ENCODE results near the gene GTF3C2. TPM values are rescaled to one million over a fixed set of nuclear protein-coding genes. Genes with fewer than 3 reads are reported as not detected.
A peak's percentile ranks its signal among the peaks of the same experiment; 100 is the strongest.
"Not testable (repeated sequence)": the region's sequence is repeated elsewhere in the genome, so short reads cannot be mapped to it uniquely, and the experiment has no call there.

The GTF3C2 gene
- total and polyA plus RNA-seq, 4 donors = 37.8 to 60.5 (median 43.0) TPM

DNA sequence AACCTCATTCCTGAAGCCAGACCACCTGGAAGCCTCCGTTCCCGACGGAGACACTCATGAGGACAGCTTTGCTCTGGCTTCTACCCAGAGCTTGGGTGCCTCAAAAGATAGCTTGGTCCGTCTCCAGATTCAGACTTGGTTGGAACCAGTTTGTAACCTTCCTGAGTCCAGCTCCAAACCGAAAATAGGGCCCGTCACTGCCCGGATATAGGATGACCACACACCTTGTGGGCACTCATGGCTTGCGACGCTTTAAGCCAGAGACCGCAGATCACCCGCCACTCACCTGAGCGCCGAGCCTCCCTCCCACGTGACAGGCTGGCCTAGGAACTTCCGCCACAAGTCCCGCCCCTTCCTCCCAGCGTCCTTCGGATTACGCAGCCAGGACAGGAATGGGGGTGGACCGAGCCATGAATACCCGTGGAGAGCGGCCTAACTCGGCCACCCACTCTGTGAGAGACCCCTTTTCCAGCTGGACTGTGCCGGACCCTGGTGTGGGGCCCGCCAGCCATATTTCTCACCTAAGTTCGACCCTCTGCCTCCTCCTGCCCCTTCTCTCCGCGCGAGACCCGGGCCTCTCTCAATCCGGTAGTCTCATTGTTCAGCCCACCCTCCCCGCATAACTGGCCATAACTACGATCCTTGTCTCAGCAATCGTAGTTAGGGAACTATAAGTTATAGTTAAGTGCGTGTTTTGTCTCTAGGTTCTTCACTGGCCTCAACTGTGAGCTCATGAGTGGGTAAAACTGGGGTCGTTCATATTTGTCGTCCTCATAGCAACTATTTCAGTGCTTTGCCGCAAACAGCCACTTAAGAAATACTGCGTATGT, 33.6 kb downstream of the GTF3C2 start, which contains the start of gene MPV17:
MPV17 (minus strand) TSS at position 332 of the 830 bp plus-strand sequence. CDS start 580 bp downstream, outside the sequence.
- DNase-seq (ENCODE audit: low read depth in 4 of 6, low spot score in 6 of 6) = peak; percentile 68 to 98 (median 88)

DNA sequence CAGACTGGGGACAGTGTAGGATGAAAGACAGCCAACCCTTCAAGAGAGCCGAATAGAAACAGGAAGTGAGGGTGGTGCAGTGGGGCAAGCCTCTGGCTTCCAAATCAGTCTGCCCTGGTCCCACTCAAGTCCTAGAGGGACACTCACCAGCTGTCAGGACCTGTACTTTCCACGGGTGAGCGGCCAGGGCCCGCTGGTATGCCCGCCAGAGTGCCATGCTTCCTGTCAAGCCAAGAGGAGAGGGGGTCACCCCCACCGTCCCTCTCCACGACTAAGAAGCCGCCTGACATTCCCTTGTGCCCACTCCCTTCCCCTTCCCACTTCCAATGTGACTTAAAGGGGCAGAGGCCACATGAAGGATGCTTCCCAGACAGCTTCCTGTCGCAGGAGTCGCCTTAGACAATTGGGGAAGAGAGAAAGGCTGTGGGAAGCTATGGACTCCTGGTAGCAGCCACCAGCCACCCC, 34.2 kb downstream of the GTF3C2 start:
- Histone ChIP-seq H3K4me3 (ENCODE audit: low read depth, low read length) (peak overlapping the region; percentile 99), H3K27ac (ENCODE audit: low read depth, low read length) (peak overlapping the region; percentile 98), H3K36me3 (ENCODE audit: control insufficient read depth, insufficient read depth, low read length) (peaks cover 23% of the 10 kb centered on the region), H3K9me3 (ENCODE audit: control insufficient read depth, insufficient read depth, low read length) (no peaks in the 10 kb centered on the region), H3K27me3 (ENCODE audit: control insufficient read depth, insufficient read depth, low read length) (no peaks in the 10 kb centered on the region), H3K4me1 (ENCODE audit: control insufficient read depth, insufficient read depth, low read length) (peaks cover 10% of the 10 kb centered on the region)
- WGBS (ENCODE audit: insufficient coverage) = 10% methylated on average over 5 of the region's 10 CpGs
- DNase-seq (ENCODE audit: low read depth in 4 of 6, low spot score in 6 of 6) = no peak

More for the DNA sequence above, 33.6 kb downstream of the GTF3C2 start, which contains the start of gene MPV17:
- Histone ChIP-seq H3K27me3 (ENCODE audit: control insufficient read depth, insufficient read depth, low read length) (no peaks in the 10 kb centered on the region), H3K27ac (ENCODE audit: low read depth, low read length) (peak within 1 kb of the TSS; percentile 98), H3K4me1 (ENCODE audit: control insufficient read depth, insufficient read depth, low read length) (peaks cover 10% of the 10 kb centered on the region), H3K4me3 (ENCODE audit: low read depth, low read length) (peak within 1 kb of the TSS; percentile 99), H3K36me3 (ENCODE audit: control insufficient read depth, insufficient read depth, low read length) (peaks cover 30% of the 10 kb centered on the region), H3K9me3 (ENCODE audit: control insufficient read depth, insufficient read depth, low read length) (no peaks in the 10 kb centered on the region)
- 0% methylated on average over 31 of the region's 39 CpGs for WGBS (ENCODE audit: insufficient coverage)

DNA sequence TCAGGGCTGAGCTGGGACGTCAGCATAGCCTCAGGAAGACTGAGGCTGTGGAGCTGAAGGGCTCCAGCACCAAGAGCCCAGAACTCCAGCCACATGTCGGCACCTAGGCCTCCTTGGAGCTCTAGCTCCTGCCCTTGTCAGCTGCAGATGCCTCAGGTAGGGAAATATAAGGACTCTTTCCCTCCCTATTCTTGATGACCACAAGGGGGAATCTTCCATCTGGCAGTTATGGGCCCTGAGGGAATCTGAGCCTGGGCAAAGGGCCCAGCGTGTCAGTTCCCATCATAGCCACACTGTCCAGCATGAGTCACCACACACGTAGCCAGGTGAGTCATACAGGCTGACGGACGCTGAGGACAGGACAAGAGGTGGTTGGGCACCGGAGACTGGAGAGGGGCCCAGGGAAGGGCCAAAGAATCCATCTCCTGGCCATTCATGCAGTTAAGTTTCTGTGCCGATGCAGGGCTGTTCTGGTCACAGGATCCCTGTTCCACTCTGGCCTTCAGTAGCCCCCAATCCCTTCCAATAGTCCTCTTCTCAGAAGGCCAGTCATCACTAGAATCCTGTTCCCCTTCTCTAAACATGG, 35.5 kb downstream of the GTF3C2 start:
- Histone ChIP-seq H3K27ac (ENCODE audit: low read depth, low read length) (no peak overlapping the region), H3K4me3 (ENCODE audit: low read depth, low read length) (no peak overlapping the region), H3K27me3 (ENCODE audit: control insufficient read depth, insufficient read depth, low read length) (no peaks in the 10 kb centered on the region), H3K9me3 (ENCODE audit: control insufficient read depth, insufficient read depth, low read length) (no peaks in the 10 kb centered on the region), H3K4me1 (ENCODE audit: control insufficient read depth, insufficient read depth, low read length) (peaks cover 10% of the 10 kb centered on the region), H3K36me3 (ENCODE audit: control insufficient read depth, insufficient read depth, low read length) (peaks cover 18% of the 10 kb centered on the region)
- 77% methylated on average over 8 of the region's 8 CpGs for WGBS (ENCODE audit: insufficient coverage)
- no peak for DNase-seq (ENCODE audit: low read depth in 4 of 6, low spot score in 6 of 6)

DNA sequence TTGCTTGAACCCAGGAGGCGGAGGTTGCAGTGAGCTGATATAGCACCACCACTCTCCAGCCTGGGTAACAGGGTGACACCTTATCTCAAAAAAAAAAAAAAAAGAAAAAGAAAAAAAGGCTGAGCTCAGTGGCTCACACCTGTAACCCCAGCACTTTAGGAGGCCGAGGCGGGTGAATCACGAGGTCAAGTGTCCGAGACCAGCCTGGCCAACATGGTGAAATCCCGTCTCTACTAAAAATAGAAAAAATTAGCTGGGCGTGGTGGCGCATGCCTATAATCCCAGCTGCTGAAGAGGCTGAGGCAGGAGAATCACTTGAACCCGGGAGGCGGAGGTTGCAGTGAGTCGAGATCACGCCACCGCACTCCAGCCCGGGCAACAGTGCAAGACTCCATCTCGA, 36.7 kb downstream of the GTF3C2 start:
- H3K9me3 ChIP-seq (ENCODE audit: control insufficient read depth, insufficient read depth, low read length); H3K27ac ChIP-seq (ENCODE audit: low read depth, low read length); H3K4me3 ChIP-seq (ENCODE audit: low read depth, low read length); DNase-seq (ENCODE audit: low read depth in 4 of 6, low spot score in 6 of 6); H3K4me1 ChIP-seq (ENCODE audit: control insufficient read depth, insufficient read depth, low read length); H3K27me3 ChIP-seq (ENCODE audit: control insufficient read depth, insufficient read depth, low read length): not testable (repeated sequence)
- peaks cover 18% of the 10 kb centered on the region for H3K36me3 ChIP-seq (ENCODE audit: control insufficient read depth, insufficient read depth, low read length)
- 98% methylated on average over 12 of the region's 15 CpGs for WGBS (ENCODE audit: insufficient coverage)

DNA sequence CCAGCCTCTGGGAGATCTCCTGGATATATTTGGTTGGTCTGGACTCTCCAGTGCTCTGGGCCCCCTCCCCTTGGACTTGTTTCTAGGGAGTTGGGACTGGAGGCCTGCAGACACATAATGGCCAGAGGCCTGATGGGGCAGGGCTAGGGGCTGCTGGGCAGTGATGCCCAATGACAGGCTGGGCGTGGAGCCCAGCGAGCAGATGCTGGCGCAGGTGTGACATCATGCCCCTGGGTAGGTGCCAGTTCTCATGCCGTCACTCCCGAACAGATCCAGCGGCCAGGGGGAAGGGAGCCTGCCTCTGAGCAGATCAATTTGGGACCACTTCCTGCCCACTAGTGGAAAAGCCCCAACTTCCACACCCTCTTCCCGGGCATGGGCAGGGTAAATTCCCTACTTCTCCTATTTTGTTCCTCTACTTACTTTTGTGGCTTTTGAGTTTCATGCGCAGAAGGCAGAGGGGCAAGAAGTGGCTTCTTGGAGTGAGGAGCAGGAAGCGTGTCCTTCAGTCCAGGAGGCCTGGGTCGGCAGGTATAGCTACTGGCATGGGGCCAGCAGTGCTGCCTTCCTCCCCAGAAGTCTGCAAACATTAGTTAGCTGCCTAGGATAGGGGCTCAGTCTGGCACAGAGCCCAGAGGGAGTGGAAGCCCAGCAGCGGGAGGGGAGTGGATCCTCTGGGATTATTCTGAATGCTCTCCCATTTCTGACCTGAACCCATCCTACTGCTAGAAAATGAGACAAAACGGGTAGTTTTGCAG, 39.7 kb downstream of the GTF3C2 start:
- Histone ChIP-seq H3K4me3 (ENCODE audit: low read depth, low read length) (no peak overlapping the region), H3K27me3 (ENCODE audit: control insufficient read depth, insufficient read depth, low read length) (no peaks in the 10 kb centered on the region), H3K27ac (ENCODE audit: low read depth, low read length) (no peak overlapping the region), H3K4me1 (ENCODE audit: control insufficient read depth, insufficient read depth, low read length) (no peaks in the 10 kb centered on the region), H3K36me3 (ENCODE audit: control insufficient read depth, insufficient read depth, low read length) (peaks cover 26% of the 10 kb centered on the region), H3K9me3 (ENCODE audit: control insufficient read depth, insufficient read depth, low read length) (no peaks in the 10 kb centered on the region)
- peak in 1 of 6 donors; percentile 26 for DNase-seq (ENCODE audit: low read depth in 4 of 6, low spot score in 6 of 6)
- 81% methylated on average over 11 of the region's 12 CpGs for WGBS (ENCODE audit: insufficient coverage)

DNA sequence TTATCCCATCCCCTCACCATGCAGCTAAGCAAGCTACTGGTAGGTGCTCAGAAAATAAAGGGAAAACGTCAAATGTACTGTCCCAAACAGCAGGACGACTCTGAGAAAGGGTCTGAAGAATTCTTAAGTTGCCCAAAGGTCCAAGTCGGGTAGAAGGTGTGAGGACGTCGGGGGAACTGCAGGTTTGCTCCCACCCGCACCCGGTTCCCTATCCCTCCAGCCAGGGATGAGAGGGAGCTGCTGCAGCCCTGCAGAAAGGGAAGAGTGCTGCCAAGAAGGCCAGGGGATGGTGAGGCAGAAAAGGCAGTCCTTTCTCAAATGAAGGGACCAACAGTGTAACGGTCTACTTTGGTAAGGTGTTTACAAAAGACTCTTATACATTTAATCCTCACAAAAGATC, 41.4 kb downstream of the GTF3C2 start:
- Histone ChIP-seq H3K9me3 (ENCODE audit: control insufficient read depth, insufficient read depth, low read length) (no peaks in the 10 kb centered on the region), H3K36me3 (ENCODE audit: control insufficient read depth, insufficient read depth, low read length) (peaks cover 34% of the 10 kb centered on the region), H3K4me3 (ENCODE audit: low read depth, low read length) (no peak overlapping the region), H3K27ac (ENCODE audit: low read depth, low read length) (no peak overlapping the region), H3K4me1 (ENCODE audit: control insufficient read depth, insufficient read depth, low read length) (no peaks in the 10 kb centered on the region), H3K27me3 (ENCODE audit: control insufficient read depth, insufficient read depth, low read length) (no peaks in the 10 kb centered on the region)
- 71% methylated on average over 4 of the region's 8 CpGs for WGBS (ENCODE audit: insufficient coverage)
- DNase-seq (ENCODE audit: low read depth in 4 of 6, low spot score in 6 of 6) = no peak

DNA sequence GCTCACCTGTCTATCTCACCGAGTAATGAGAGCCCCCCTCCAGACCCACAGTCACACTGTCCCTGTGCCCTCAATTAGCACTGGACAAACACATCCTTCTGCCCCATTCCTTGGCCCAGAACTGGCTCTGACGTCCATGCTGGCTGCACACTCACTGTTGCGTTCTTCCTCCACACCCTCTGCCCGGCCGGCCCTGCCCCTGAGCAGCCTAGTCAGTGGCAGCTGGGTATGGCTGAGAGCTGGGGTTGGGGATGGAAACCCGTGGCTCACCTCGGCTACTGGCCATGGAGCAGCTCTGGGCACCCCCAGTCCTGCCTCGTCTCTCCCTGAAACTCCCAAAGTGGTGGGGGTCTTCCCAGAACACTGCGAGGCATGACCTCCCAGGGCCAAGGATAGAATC, 41.9 kb downstream of the GTF3C2 start:
- Histone ChIP-seq H3K9me3 (ENCODE audit: control insufficient read depth, insufficient read depth, low read length) (no peaks in the 10 kb centered on the region), H3K36me3 (ENCODE audit: control insufficient read depth, insufficient read depth, low read length) (peaks cover 30% of the 10 kb centered on the region), H3K4me3 (ENCODE audit: low read depth, low read length) (no peak overlapping the region), H3K27me3 (ENCODE audit: control insufficient read depth, insufficient read depth, low read length) (no peaks in the 10 kb centered on the region), H3K4me1 (ENCODE audit: control insufficient read depth, insufficient read depth, low read length) (no peaks in the 10 kb centered on the region), H3K27ac (ENCODE audit: low read depth, low read length) (no peak overlapping the region)
- whole genome bisulfite sequencing (ENCODE audit: insufficient coverage) = 90% methylated on average over 7 of the region's 9 CpGs
- no peak for DNase-seq (ENCODE audit: low read depth in 4 of 6, low spot score in 6 of 6)

DNA sequence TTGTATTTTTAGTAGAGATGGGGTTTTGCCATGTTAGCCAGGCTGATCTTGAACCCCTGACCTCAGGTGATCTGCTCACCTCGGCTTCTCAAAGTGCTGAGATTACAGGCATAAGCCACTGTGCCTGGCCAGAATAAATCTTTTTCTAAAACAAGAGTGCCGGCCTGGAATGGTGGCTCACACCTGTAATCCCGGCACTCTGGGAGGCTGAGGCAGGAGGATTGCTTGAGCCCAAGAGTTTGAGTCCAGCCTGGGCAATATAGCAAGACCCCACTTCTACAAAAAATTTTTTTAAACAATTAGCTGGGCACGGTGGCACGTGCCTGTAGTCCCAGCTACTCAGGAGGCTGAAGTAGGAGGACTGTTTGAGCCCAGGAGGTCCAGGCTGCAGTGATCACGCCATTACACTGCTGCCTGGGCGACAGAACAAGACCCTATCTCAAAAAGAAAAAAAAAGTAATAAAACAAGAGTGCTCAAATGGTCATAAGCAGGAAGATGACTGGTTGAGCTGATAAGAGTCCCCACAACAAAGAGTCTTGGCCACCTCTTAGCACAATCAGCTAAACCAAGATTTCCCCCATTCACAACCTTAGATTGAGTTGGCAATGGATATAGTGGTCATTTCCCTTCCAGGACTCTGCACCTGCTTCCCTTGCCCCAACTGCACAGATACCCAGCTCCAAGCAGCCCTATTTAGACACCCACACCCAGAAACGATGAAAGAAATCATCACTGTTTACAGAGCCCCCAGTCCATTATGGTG, 42.5 kb downstream of the GTF3C2 start:
- WGBS (ENCODE audit: insufficient coverage) = 100% methylated on average over 1 of the region's 8 CpGs

DNA sequence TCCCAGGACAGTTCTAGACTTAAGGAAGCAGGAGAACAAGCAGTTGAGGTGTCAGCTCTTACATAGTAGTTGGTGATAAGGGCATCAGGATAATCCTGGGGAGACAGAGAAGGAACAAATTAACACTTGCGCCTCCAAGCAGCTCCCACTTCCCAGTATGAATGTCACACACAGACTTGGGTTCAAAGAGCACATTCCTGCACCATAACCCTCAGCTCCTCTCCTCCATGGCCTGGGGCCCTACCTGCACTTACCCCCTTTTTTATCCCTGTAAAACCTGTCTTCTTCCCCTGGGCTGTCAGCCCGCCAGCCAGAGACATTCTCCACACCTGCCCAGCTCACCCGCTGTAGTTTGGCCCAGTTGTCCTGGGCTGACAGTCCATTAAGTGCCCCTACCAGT, 44.4 kb downstream of the GTF3C2 start:
- H3K9me3 ChIP-seq (ENCODE audit: control insufficient read depth, insufficient read depth, low read length) = no peaks in the 10 kb centered on the region
- 95% methylated on average over 3 of the region's 3 CpGs for WGBS (ENCODE audit: insufficient coverage)
- no peak overlapping the region for H3K4me3 ChIP-seq (ENCODE audit: low read depth, low read length)
- H3K27me3 ChIP-seq (ENCODE audit: control insufficient read depth, insufficient read depth, low read length) = peaks cover 15% of the 10 kb centered on the region
- DNase-seq (ENCODE audit: low read depth in 4 of 6, low spot score in 6 of 6) = no peak
- no peak overlapping the region for H3K27ac ChIP-seq (ENCODE audit: low read depth, low read length)
- peaks cover 13% of the 10 kb centered on the region for H3K4me1 ChIP-seq (ENCODE audit: control insufficient read depth, insufficient read depth, low read length)
- H3K36me3 ChIP-seq (ENCODE audit: control insufficient read depth, insufficient read depth, low read length) = peaks cover 38% of the 10 kb centered on the region

More for the DNA sequence above, 42.5 kb downstream of the GTF3C2 start:
- DNase-seq (ENCODE audit: low read depth in 4 of 6, low spot score in 6 of 6) = no peak
- H3K27me3 ChIP-seq (ENCODE audit: control insufficient read depth, insufficient read depth, low read length) = no peaks in the 10 kb centered on the region
- no peak overlapping the region for H3K27ac ChIP-seq (ENCODE audit: low read depth, low read length)
- H3K4me1 ChIP-seq (ENCODE audit: control insufficient read depth, insufficient read depth, low read length) = no peaks in the 10 kb centered on the region
- peaks cover 32% of the 10 kb centered on the region for H3K36me3 ChIP-seq (ENCODE audit: control insufficient read depth, insufficient read depth, low read length)
- no peak overlapping the region for H3K4me3 ChIP-seq (ENCODE audit: low read depth, low read length)
- no peaks in the 10 kb centered on the region for H3K9me3 ChIP-seq (ENCODE audit: control insufficient read depth, insufficient read depth, low read length)
